ENCODE results near the gene CD27. TPM values are rescaled to one million over a fixed set of nuclear protein-coding genes. Genes with fewer than 3 reads are reported as not detected.
A peak's percentile ranks its signal among the peaks of the same experiment; 100 is the strongest.

CD27 gene
- total RNA-seq, 1 experiment from 2014 or later, result not detected

GRCh38 chr12:6434205-6435140 is 10.3 kb upstream of the CD27 start:
- no peak for DNase-seq (ENCODE audit: low read depth)

- no peak for DNase-seq (ENCODE audit: low read depth)
These were observed 8.6 kb upstream of the CD27 start for GRCh38 chr12:6435961-6436715.

- DNase-seq (ENCODE audit: low read depth), result no peak
These were observed 7.2 kb upstream of the CD27 start for GRCh38 chr12:6437586-6437985.

- DNase-seq (ENCODE audit: low read depth), result no peak
These were observed 6.4 kb upstream of the CD27 start for GRCh38 chr12:6438345-6438744.

- DNase-seq (ENCODE audit: low read depth), result no peak
These were observed 4.4 kb upstream of the CD27 start for GRCh38 chr12:6440391-6440790.

- DNase-seq (ENCODE audit: low read depth), result no peak
These were observed 1.9 kb upstream of the CD27 start for GRCh38 chr12:6442836-6443235.

GRCh38 chr12:6443361-6443983 is 1.3 kb upstream of the CD27 start:
- DNase-seq (ENCODE audit: low read depth), result no peak

- DNase-seq (ENCODE audit: low read depth), result no peak
These were observed 724 bp upstream of the CD27 start for GRCh38 chr12:6444031-6444430.

GRCh38 chr12:6450091-6450868 is 5.5 kb downstream of the CD27 start:
- DNase-seq (ENCODE audit: low read depth), result no peak

GRCh38 chr12:6450869-6451347 is 6.2 kb downstream of the CD27 start:
- no peak for DNase-seq (ENCODE audit: low read depth)

- peak; percentile 83 for DNase-seq (ENCODE audit: low read depth)
These were observed 6.8 kb downstream of the CD27 start, which contains the start of gene TAPBPL for GRCh38 chr12:6451348-6452244. Gene TAPBPL, plus strand, starts transcription at chr12:6452042. Its CDS starts 207 bp downstream, at chr12:6452249.

- no peak for DNase-seq (ENCODE audit: low read depth)
These were observed 7.6 kb downstream of the CD27 start for GRCh38 chr12:6452245-6452943.

GRCh38 chr12:6452944-6453630 is 8.3 kb downstream of the CD27 start:
- DNase-seq (ENCODE audit: low read depth), result no peak

- DNase-seq (ENCODE audit: low read depth), result no peak
These were observed 12.6 kb downstream of the CD27 start for GRCh38 chr12:6457220-6457945.

GRCh38 chr12:6458281-6459003 is 13.7 kb downstream of the CD27 start:
- DNase-seq (ENCODE audit: low read depth), result no peak

- DNase-seq (ENCODE audit: low read depth), result no peak
These were observed 14.2 kb downstream of the CD27 start for GRCh38 chr12:6459004-6459337.

GRCh38 chr12:6460751-6461371 is 16.1 kb downstream of the CD27 start:
- DNase-seq (ENCODE audit: low read depth), result no peak

All from RPMI7951 (cell line).